ENCODE results near the gene SLC25A4.
"Not testable (repeated sequence)": the region's sequence is repeated elsewhere in the genome, so short reads cannot be mapped to it uniquely, and the experiment has no call there.

The SLC25A4 gene

DNA sequence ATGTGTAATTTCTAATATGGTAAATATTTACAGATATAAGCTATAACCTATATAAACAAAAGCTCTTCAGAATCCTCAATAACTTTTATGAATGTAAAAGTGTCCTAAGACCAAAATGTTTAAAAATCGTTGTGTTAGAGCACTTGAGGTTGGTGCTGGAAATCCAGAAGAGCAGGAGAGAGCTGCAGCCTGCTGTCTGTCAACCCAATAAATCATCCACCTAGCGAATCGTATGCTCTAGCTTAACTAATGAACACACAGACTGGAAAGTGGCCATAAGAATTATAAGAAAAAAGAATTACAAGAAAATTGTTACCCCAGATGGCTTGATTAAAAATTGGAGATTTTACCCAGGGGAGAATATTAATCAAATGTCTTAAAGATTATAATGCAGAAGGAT is 43.7 kb downstream of the SLC25A4 start:
- no peak for DNase-seq

DNA sequence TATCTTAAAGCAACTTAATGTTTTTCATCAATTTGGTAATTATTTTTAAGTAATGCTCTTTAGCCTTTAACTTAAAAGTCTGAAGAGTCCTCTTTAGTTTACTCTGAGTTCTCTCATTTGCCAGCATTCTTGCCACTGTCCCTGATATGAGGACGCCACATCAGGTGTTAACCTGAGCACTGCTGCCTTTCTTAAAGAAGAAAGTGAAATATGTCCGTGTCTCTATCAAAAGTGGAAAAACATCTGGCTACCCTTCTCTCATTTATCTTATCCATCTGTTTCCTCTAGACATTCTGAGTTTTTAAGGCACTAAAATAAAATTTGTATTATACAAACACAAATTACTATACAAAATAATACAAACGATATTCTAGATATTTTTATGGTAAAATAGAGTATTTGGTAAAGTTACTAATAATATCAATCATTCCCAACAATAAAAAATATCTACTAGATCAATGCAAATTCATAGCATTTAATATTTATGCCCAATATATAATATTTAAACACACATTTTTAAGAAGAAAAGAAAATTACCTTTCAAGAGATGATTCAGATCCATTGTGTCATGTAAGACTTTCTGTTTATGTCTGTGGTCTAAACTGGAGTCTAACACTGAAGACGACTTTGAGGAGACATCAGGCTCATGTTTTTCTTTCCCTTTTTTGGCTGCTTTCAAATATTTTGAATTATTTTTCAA is 46.7 kb downstream of the SLC25A4 start:
- no peak for DNase-seq

DNA sequence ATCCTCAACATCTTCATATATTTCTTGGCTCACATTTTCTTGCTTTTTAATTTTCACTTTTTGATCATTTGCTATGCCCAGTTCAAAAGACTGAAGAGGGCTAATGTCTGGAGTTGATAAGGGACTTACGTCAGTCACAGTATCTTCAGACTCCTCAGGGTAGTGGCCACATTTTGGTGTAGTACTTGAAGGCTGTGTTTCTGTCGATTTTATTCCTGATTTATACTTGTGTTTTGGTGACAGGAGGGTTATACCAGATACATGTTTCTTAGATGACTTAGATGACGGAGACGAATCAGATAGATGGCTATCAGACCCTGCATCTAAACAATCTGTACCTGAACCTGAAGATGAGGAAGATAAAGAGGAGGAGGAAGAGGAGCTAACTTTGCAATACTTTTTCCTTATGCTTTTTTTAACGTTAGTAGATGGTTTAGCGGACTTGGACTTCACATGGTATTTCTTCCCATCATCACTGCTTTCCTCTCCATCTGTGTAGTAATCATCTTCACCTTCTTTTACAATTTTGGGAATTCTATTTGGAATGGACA is 47.3 kb downstream of the SLC25A4 start:
- DNase-seq: no peak

- no peak for DNase-seq
Measured at GRCh38 chr4:185192059-185192458, 49.0 kb downstream of the SLC25A4 start.

- no peak for DNase-seq
Measured at GRCh38 chr4:185194924-185195888, 52.1 kb downstream of the SLC25A4 start.

GRCh38 chr4:185196437-185196836 is 53.4 kb downstream of the SLC25A4 start:
- DNase-seq: no peak

DNA sequence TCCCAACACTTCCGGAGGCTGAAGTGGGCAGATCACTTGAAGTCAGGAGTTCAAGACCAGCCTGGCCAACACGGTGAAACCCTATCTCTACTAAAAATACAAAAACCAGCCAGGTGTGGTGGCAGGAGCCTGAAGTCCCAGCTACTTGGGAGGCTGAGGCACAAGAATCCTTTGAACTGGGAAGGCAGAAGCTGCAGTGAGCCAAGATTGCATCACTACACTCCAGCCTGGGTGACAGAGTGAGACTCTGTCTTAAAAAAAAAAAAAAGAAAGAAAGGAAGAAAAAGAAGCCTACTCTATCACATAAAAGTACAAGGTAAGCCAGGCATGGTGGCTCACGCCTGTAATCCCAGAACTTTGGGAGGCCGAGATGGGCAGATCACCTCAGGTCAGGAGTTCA is 55.1 kb downstream of the SLC25A4 start:
- DNase-seq: not testable (repeated sequence)
